Activated T-cell treated with anti-CD3 and anti-CD28 coated beads, Interleukin-2, amount 50 U/mL, for 24 hours (primary cell): Measurements from ENCODE around the gene ATAD3B.
"Not testable (repeated sequence)": the region's sequence is repeated elsewhere in the genome, so short reads cannot be mapped to it uniquely, and the experiment has no call there.

Experiments
- DNase-seq: peaks from one replicate; pipeline ENCODE4 v3.0.0-alpha.2; 2020
- H3K27ac Mint-ChIP-seq: 2 replicates; pipeline ENCODE4 v1.8.0; 2020; ENCODE audit warnings: mild to moderate bottlenecking, mixed read lengths
- H3K27me3 Mint-ChIP-seq: 2 replicates; pipeline ENCODE4 v1.8.0; 2020; ENCODE audit warnings: mixed read lengths
- H3K36me3 Mint-ChIP-seq: 2 replicates; pipeline ENCODE4 v1.8.0; 2020; ENCODE audit warnings: low read depth, mixed read lengths
- H3K4me1 Mint-ChIP-seq: 2 replicates; pipeline ENCODE4 v1.8.0; 2020; ENCODE audit warnings: low read depth, mixed read lengths
- H3K4me3 Mint-ChIP-seq: 2 replicates; pipeline ENCODE4 v1.8.0; 2020; ENCODE audit warnings: mild to moderate bottlenecking, moderate library complexity, mixed read lengths
- H3K9me3 Mint-ChIP-seq: 2 replicates; pipeline ENCODE4 v1.8.0; 2020; ENCODE audit warnings: mixed read lengths

The ATAD3B gene

DNA sequence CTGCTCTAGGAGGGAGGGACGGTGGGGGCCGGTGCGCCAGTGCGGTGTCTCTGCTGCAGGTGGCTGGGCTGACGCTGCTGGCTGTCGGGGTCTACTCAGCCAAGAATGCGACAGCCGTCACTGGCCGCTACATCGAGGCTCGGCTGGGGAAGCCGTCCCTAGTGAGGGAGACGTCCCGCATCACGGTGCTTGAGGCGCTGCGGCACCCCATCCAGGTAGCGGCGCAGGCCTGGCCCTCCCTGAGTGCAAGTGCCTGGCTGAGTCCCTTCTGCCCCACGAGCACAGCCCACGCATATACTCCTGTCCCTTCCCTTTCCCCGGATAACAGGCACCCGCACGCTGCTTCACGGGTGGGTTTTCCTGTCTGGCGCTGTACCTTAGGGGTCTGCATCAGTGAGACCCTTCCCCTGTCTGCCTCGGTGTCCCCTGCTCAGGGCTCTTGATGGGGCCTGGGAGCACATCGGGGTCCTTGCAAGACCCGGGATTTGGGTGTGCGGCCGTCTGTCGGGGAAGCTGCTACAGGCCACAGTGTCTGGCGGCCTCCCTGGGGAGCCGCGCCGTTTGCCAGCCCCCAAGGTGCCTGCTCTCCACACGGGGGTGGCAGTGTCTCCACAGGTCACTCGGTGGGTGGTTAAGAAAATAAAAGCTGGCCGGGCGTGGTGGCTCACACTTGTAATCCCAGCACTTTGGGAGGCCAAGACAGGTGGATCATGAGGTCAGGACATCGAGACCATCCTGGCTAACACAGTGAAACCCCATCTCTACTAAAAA, 17.1 kb upstream of the ATAD3B start:
- not testable (repeated sequence) for H3K27me3 Mint-ChIP-seq, DNase-seq, H3K4me1 Mint-ChIP-seq, H3K9me3 Mint-ChIP-seq, H3K27ac Mint-ChIP-seq, H3K4me3 Mint-ChIP-seq, H3K36me3 Mint-ChIP-seq

GRCh38 chr1:1455366-1455884, 16.1 kb upstream of the ATAD3B start:
- no peaks in the 10 kb centered on the region for H3K27me3 Mint-ChIP-seq
- no peaks in the 10 kb centered on the region for H3K9me3 Mint-ChIP-seq
- no peak overlapping the region for H3K4me3 Mint-ChIP-seq
- no peaks in the 10 kb centered on the region for H3K36me3 Mint-ChIP-seq
- no peak overlapping the region for H3K27ac Mint-ChIP-seq
- H3K4me1 Mint-ChIP-seq, result no peaks in the 10 kb centered on the region
- DNase-seq, result no peak

GRCh38 chr1:1455934-1456333, 15.6 kb upstream of the ATAD3B start:
- H3K36me3 Mint-ChIP-seq, H3K27ac Mint-ChIP-seq, DNase-seq, H3K4me1 Mint-ChIP-seq, H3K4me3 Mint-ChIP-seq, H3K27me3 Mint-ChIP-seq, H3K9me3 Mint-ChIP-seq: not testable (repeated sequence)

- H3K4me3 Mint-ChIP-seq, H3K27me3 Mint-ChIP-seq, H3K9me3 Mint-ChIP-seq, H3K27ac Mint-ChIP-seq, DNase-seq, H3K4me1 Mint-ChIP-seq, H3K36me3 Mint-ChIP-seq: not testable (repeated sequence)
Measured at GRCh38 chr1:1456683-1457255, 14.8 kb upstream of the ATAD3B start.

- not testable (repeated sequence) for H3K9me3 Mint-ChIP-seq, DNase-seq, H3K4me3 Mint-ChIP-seq, H3K27ac Mint-ChIP-seq, H3K4me1 Mint-ChIP-seq, H3K27me3 Mint-ChIP-seq, H3K36me3 Mint-ChIP-seq
Measured at GRCh38 chr1:1459156-1459555, 12.4 kb upstream of the ATAD3B start.

DNA sequence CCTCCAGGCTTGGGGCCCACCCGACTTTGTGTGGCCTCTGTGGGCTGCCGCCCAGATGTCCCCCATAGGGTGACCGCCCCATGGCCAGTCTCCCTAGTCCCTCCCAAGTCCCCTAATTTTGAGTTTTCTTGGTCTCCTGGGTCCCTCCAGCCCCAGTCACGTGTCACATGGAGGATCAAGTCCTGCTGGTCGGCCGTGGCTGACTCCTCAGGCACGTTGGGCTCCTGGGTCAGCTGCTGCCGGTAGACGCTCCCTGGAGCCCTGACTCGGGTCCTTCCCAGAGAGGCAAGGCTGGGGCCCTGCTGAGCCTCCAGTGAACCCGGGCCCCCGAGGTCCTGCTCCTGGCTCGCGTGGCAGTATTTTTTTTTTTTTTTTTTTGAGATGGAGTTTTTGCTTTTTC, 11.9 kb upstream of the ATAD3B start:
- H3K27ac Mint-ChIP-seq, H3K4me1 Mint-ChIP-seq, H3K4me3 Mint-ChIP-seq, H3K36me3 Mint-ChIP-seq, H3K9me3 Mint-ChIP-seq, H3K27me3 Mint-ChIP-seq, DNase-seq: not testable (repeated sequence)

GRCh38 chr1:1460540-1461130, 10.9 kb upstream of the ATAD3B start:
- no peak overlapping the region for H3K4me3 Mint-ChIP-seq
- no peak for DNase-seq
- H3K9me3 Mint-ChIP-seq, result no peaks in the 10 kb centered on the region
- no peak overlapping the region for H3K27ac Mint-ChIP-seq
- no peaks in the 10 kb centered on the region for H3K36me3 Mint-ChIP-seq
- H3K27me3 Mint-ChIP-seq, result peaks cover 8% of the 10 kb centered on the region
- H3K4me1 Mint-ChIP-seq, result no peaks in the 10 kb centered on the region

DNA sequence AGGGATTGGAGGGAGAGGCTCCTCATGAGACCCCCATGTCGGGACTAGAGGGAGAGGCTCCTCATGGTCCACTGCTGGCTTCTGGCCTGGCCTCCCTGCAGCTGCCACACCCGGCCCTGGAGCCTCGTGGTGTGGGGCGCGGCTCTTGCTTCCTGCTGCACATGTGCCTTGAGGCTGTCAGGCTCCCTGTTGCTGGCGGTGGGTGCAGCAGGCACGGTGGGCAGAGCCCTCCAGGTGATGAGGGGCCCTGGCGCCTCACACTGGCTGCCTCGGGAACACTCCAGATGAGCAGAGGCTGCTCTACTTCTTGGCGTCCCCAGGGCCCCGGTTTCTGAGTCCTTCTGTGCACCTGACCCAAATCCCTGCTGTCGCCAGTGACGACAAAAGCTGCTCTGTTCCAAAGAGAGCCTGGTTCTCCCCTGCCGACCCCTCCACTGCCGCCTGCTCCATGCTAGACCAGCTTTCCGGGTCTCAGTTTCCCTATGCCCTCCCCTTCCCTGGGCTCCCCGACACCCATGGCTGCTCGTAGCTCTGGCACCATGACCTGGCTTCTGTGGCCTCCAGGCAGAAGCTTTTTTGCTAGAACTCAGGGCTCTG, 9.7 kb upstream of the ATAD3B start:
- H3K27me3 Mint-ChIP-seq, result peaks cover 8% of the 10 kb centered on the region
- H3K27ac Mint-ChIP-seq, result no peak overlapping the region
- H3K9me3 Mint-ChIP-seq, result no peaks in the 10 kb centered on the region
- no peak overlapping the region for H3K4me3 Mint-ChIP-seq
- H3K4me1 Mint-ChIP-seq, result no peaks in the 10 kb centered on the region
- DNase-seq, result no peak
- no peaks in the 10 kb centered on the region for H3K36me3 Mint-ChIP-seq

DNA sequence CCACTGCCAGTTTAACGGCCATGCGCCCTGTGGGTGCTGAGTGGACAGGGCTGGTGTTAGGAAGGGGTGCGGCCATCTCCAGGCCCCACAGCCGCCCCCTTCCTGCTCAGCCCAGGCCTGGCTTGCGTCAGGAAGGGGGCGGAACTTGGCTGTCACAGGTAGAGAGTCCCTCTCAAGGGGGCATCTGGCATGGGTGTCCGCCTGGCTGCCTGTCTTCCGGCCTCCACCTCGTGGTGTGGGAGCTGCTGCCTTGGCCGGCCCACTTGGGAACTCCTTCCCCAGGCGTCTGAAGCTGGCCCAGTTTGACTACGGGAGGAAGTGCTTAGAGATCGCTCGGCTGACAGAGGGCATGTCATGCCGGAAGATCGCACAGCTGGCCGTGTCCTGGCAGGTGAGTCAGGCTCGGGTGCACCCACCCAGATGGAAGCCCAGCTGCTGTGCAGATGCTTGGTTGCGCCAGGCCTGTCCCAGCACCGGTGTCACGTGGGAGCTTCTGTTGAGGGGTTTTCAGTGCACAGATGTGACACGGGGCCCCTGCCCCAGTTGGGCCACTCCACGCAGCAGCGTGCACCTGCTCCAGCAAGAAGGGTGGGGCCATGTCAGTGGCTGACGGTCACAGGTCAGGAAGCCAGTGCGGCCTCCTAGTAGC, 9.1 kb upstream of the ATAD3B start:
- Mint-ChIP-seq H3K27ac (no peak overlapping the region), H3K4me3 (peak overlapping the region; percentile 41), H3K9me3 (no peaks in the 10 kb centered on the region), H3K27me3 (peaks cover 8% of the 10 kb centered on the region), H3K36me3 (no peaks in the 10 kb centered on the region), H3K4me1 (no peaks in the 10 kb centered on the region)
- no peak for DNase-seq

DNA sequence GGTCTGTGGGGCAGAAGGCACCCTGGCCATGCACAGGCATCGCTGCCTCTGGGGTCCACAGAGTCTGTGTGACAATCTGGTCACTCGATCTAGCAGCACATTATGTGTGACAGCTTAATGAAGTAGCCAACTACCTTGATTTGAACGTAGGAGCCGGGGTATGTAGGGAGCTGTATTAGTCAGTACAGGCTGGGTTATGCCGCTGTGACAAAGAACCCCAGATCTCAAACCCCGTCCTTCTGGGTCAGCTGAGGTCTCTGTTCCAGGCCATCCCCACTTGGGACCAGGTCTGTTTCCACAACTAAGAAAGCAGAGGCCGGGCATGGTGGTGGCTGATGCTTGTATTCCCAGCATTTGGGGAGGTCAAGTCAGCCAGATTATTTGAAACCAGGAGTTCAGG, 8.3 kb upstream of the ATAD3B start:
- no peak overlapping the region for H3K27ac Mint-ChIP-seq
- no peak for DNase-seq

GRCh38 chr1:1468196-1468985, 3.2 kb upstream of the ATAD3B start:
- H3K27ac Mint-ChIP-seq, H3K4me3 Mint-ChIP-seq, DNase-seq, H3K9me3 Mint-ChIP-seq, H3K27me3 Mint-ChIP-seq: not testable (repeated sequence)
- H3K36me3 Mint-ChIP-seq, result peaks cover 15% of the 10 kb centered on the region
- H3K4me1 Mint-ChIP-seq, result peaks cover 18% of the 10 kb centered on the region

More for the DNA sequence above, 8.3 kb upstream of the ATAD3B start:
- peaks cover 8% of the 10 kb centered on the region for H3K27me3 Mint-ChIP-seq
- no peak overlapping the region for H3K4me3 Mint-ChIP-seq
- no peaks in the 10 kb centered on the region for H3K36me3 Mint-ChIP-seq
- H3K4me1 Mint-ChIP-seq, result no peaks in the 10 kb centered on the region
- H3K9me3 Mint-ChIP-seq, result no peaks in the 10 kb centered on the region

DNA sequence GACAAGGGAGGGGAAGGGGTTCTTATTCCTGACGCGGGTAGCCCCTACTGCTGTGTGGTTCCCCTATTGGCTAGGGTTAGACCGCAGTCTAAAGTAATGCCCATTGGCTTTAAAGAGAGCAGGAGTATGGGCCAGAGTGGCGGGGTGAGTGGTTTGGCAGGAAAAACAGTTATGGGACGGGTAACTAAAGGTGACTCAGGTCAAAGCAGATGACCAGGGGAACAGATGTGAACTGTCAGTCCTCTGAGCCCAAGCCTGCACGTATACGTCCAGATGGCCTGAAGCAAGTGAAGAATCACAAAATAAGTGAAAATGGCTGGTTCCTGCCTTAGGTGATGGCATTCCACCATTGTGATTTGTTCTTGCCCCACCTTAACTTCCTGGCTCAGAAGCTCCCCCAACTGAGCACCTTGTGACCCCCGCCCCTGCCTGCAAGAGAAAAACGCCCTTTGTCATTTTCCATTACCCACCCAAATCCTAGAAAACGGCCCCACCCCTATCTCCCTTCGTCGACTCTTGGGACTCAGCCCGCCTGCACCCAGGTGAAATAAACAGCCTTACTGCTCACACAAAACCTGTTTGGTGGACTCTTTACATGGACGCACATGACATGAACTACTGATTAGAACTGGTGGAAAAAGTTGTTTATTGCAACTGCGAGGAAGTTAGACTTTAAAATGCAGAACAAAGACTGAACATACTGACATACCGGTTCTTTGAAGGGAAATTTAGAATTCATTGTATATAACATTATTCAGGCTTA, 758 bp upstream of the ATAD3B start:
- peak; percentile 52 for DNase-seq
- H3K27ac Mint-ChIP-seq, result peak overlapping the region; percentile 94
- H3K36me3 Mint-ChIP-seq, result peaks cover 32% of the 10 kb centered on the region
- no peaks in the 10 kb centered on the region for H3K9me3 Mint-ChIP-seq
- peak overlapping the region; percentile 88 for H3K4me3 Mint-ChIP-seq
- no peaks in the 10 kb centered on the region for H3K27me3 Mint-ChIP-seq
- H3K4me1 Mint-ChIP-seq, result peaks cover 29% of the 10 kb centered on the region

- DNase-seq, result peak; percentile 65
- not testable (repeated sequence) for H3K27me3 Mint-ChIP-seq, H3K9me3 Mint-ChIP-seq
- H3K4me3 Mint-ChIP-seq, result peak overlapping the region; percentile 88
- H3K36me3 Mint-ChIP-seq, result peaks cover 44% of the 10 kb centered on the region
- peak overlapping the region; percentile 83 for H3K27ac Mint-ChIP-seq
- H3K4me1 Mint-ChIP-seq, result peaks cover 31% of the 10 kb centered on the region
Measured at GRCh38 chr1:1472053-1472876, 700 bp downstream of the ATAD3B start.
